ENCODE data around the gene FAM168B.

Gene FAM168B

DNA sequence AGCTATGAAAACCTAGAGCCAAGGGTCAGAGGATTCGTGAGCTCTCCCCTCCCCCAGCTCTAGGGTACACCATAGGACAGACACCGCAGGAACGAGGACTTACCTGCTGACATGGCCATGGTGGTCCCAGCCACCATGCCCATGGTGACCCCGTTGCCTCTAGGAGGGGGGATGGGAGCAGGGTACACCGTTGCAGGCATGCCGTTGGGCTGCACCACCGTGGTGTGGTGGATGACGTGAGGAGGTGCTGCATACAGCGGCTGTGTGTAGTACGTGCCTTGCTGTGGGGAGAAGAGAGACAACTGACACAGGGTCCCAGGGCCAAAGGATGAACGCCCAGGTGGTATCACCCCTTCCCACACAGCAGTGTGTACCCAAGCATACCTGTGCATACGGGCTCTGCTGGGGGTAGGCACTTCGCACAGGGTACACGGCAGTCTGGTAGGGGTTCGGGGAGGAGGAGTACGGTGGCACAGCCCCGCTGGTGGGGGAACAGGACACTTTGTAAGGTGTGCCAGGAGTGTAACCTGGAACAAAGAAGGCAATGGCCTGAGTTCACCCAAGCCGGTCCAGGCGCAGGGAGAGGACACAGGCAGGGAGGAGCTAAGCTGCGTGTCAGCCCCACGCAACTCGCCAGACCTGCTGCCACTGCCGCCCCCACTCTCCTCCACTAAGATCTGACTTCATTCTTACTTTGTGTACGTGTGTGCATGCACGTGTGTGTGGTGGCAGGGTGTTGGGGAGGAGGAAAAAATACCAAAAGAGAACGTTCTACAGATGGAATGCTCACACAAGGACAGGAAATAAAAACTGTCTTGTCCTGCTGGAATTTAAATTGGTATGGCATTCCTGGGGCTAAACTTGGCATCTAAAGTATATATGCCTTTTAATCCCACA is 37.8 kb downstream of the FAM168B start:
- DNase-seq, result no peak

GRCh38 chr2:131054488-131054887 is 38.8 kb downstream of the FAM168B start:
- DNase-seq, result no peak

- DNase-seq, result no peak
These were observed 40.5 kb downstream of the FAM168B start for GRCh38 chr2:131052741-131053263.

GRCh38 chr2:131050896-131051295 is 42.4 kb downstream of the FAM168B start:
- DNase-seq, result no peak

GRCh38 chr2:131049150-131049718 is 44.0 kb downstream of the FAM168B start:
- no peak for DNase-seq

DNA sequence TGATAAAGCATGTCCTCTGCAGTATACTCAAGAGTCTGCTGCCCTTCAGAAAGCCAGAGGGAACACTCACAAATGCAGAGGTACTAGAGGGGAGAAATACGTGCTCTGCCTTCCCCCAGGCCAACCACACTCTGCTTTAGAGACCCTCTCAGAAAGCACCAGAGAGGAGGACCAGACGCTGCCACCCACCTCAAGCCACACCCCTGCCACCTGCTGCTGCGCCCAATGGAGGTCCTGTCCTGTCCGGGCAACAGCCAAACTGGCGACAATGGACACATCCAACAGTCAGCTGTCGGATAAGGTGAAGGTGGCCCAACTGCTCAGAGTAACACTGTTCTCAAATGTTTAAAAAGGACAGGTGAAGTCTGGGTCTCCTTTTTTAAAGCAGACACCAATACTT is 44.6 kb downstream of the FAM168B start:
- no peak for DNase-seq

- DNase-seq, result no peak
These were observed 45.2 kb downstream of the FAM168B start for GRCh38 chr2:131047920-131048560.

- no peak for DNase-seq
These were observed 46.2 kb downstream of the FAM168B start for GRCh38 chr2:131046918-131047652.

- DNase-seq, result no peak
These were observed 47.0 kb downstream of the FAM168B start for GRCh38 chr2:131046028-131046917.

DNA sequence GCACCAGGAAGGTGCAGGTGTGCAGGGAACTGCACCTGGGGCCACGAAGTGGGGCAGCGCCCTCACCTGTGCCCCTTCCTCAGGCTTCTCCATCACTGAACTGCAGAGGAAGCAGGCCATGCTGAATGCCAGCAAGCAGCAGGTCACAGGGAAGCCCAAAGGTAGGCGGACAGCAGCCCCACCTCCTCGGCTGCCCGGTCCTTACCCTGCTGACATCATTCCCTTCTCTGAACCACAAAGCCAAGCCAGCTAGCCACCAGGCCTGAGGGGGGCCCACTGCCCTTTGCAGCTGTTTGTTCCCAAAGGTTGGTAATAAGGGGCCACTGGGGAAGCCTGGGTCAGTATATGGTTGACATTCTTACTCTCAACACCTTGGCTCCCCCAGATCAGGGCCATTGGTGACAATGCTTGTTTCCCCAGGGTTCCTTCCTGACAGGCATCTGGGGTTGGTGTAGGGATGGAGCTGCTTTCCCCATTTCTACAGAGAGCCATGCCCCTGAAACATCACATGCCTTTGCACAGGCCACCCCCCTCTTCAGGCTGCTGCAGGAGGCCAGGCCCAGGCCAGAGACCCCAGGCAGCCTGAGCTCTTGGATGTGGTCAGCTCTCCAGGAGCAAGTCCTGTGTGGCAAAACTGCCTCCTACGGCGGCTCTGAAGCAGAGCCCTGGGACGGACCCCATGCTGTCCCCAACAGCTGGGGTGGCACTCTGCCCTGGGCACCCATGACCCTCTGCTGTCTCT is 47.8 kb downstream of the FAM168B start:
- DNase-seq, result peak in 1 of 2 donors; percentile 13

DNA sequence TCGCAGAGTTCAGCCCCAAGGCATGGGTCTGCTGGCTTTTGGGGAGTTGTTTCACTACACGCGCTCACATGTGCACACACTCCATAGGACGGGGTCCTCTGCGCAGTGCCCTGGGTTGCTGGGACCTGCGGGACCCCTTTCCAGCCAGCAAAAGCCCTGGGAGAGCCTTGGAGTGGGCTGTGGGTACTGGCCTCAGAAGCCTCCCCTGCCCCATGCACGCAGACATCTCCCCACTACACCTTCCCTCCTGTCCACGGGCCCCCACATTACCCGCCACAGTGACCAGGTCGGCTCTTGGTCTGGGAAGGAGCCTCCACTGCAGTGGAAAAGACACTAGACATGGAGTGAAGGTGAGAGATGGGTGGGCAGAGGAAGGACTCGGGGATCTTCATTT is 48.5 kb downstream of the FAM168B start:
- peak in 1 of 2 donors; percentile 13 for DNase-seq

- peak in 1 of 2 donors; percentile 11 for DNase-seq
These were observed 49.0 kb downstream of the FAM168B start for GRCh38 chr2:131044075-131044756.

- peak in 1 of 2 donors; percentile 15 for DNase-seq
These were observed 49.8 kb downstream of the FAM168B start for GRCh38 chr2:131043199-131044074.

DNA sequence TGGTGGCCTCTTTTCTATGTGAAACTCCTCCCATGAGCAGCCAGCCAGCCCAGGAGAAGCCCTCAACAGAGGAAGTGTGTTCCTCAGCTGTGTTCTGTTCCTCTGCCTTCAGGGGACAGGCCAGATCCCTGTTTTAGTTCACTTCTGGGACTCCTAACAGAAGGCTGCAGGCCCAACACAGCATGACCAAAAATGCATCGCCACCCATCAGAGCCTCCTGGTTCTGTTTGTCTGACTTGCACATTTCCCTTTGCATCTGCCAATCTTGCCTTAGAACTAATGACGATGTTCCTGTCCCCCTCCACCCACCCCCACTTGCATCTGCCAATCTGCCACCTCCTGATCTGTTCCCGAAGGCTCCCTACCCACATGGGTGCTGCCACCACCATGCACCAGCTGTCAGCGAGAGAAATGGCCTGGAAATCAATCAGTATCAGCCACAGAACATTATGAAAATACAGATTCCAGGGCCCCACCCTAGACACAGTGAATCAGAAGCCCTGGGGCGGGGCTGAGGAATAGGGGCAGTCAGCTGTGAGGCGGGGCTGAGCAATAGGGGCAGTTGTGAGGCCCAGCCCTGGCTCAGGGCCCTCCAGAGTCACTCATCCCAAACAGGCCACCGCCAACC is 51.0 kb downstream of the FAM168B start:
- DNase-seq, result peak in 1 of 2 donors; percentile 15

GRCh38 chr2:131041402-131042147 is 51.7 kb downstream of the FAM168B start:
- DNase-seq, result peak in 1 of 2 donors; percentile 13

DNA sequence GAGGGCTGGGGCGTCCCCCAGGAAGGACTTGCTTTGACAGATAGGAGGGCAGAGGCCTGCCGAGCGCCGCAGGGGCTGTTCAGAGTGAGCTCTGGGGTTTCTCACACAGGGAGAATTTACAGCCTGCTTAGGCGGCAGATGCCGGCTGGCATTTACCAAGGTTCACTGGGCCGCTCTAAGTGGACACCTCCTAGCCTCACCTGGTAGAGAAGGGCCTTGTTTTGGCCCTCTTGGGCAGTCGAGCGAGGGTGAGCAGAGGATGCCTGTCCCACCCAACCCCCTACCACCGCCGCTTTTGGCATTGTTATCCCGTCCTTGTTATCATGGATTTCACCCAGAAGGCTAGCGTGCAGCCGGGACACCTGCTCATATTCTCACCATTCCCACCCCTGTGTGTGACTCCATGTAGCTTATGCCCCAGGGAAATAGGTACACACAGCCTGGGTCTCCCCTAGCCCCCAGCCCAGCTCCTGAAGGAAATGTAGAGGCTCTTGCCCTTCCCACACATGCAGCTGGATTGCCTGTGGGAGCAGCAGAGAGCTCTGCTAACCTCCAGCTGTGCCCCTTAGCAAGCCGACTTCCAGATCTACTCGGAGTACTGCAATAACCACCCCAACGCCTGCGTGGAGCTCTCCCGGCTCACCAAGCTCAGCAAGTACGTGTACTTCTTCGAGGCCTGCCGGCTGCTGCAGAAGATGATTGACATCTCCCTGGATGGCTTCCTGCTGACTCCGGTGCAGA is 52.4 kb downstream of the FAM168B start:
- DNase-seq, result peak in 1 of 2 donors; percentile 18

Measured in stimulated activated CD4-positive, alpha-beta T cell treated with anti-CD3 and anti-CD28 coated beads, Interleukin-2, amount 100 ng/mL, for 24 hours (primary cell).